ENCODE measurements around the gene GPC6. TPM values are rescaled to one million over a fixed set of nuclear protein-coding genes. Genes with fewer than 3 reads are reported as not detected.

GPC6 gene
- polyA plus RNA-seq, 1 donor (not counting 4 experiments of a cell fraction or from before 2014, with no cell fraction given) = 0.42 TPM

DNA sequence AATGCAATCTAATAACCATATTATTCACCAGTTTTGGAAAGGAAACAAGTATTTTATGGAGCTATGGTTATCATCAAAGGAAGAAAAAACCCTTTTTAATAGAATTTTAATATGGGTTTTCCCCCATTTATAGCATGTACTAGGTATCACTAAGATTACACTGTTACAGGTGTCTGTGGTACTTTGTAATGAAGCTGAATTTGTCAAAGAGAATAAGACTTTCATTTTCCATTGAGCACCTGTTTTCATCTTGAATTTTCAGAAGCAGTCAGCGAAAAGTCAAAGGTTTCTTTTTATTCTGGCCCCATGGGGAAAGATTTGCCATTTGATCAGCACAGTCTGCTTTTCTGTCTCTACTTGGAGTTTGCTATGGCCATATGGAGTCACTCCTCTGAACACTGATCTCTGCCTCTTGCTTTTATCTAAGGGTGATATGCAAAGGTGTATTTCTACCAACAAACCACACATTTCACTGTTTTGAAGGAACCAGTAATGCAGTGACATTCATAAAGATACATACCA lies 662.9 kb downstream of the GPC6 start:
- Histone ChIP-seq H3K9me3 (ENCODE audit: control insufficient read depth, low read depth, low read length) (no peaks in the 10 kb centered on the region), H3K79me2 (ENCODE audit: control insufficient read depth, insufficient read depth, low read length) (no peaks in the 10 kb centered on the region), H3K27ac (ENCODE audit: control insufficient read depth, insufficient read depth, low read length) (no peak overlapping the region), H3K9ac (ENCODE audit: control insufficient read depth, extremely low read depth, insufficient read depth, low read length) (no peak overlapping the region), H3K27me3 (ENCODE audit: control insufficient read depth, extremely low read depth, insufficient read depth, low read length) (no peaks in the 10 kb centered on the region), H2AFZ (ENCODE audit: control insufficient read depth, low read length) (no peak overlapping the region), H3K36me3 (ENCODE audit: control insufficient read depth in 2 of 2, extremely low read depth in 1 of 2, insufficient read depth in 2 of 2, low read length in 2 of 2) (no peaks in the 10 kb centered on the region), H3K9me1 (ENCODE audit: control insufficient read depth, extremely low read depth, insufficient read depth, low read length) (no peaks in the 10 kb centered on the region), H4K20me1 (ENCODE audit: control insufficient read depth, extremely low read depth, insufficient read depth, low read length) (no peaks in the 10 kb centered on the region), H3K4me3 (ENCODE audit: control insufficient read depth in 2 of 3, extremely low read depth in 1 of 3, insufficient read depth in 2 of 3, low read depth in 1 of 3, low read length in 3 of 3) (no peak overlapping the region), H3K4me2 (ENCODE audit: control insufficient read depth, extremely low read depth, insufficient read depth, low read depth, low read length) (no peak overlapping the region), H3K4me1 (ENCODE audit: control insufficient read depth, extremely low read depth, insufficient read depth, low read length) (no peaks in the 10 kb centered on the region)
- FAIRE-seq (no peak), DNase-seq (ENCODE audit: low read depth, low spot score) (no peak)
- TF ChIP-seq EZH2 (IDR thresholded peaks at IDR 0.05; ENCODE audit: low read length) = no peak
- TF ChIP-seq, protein P1, sequence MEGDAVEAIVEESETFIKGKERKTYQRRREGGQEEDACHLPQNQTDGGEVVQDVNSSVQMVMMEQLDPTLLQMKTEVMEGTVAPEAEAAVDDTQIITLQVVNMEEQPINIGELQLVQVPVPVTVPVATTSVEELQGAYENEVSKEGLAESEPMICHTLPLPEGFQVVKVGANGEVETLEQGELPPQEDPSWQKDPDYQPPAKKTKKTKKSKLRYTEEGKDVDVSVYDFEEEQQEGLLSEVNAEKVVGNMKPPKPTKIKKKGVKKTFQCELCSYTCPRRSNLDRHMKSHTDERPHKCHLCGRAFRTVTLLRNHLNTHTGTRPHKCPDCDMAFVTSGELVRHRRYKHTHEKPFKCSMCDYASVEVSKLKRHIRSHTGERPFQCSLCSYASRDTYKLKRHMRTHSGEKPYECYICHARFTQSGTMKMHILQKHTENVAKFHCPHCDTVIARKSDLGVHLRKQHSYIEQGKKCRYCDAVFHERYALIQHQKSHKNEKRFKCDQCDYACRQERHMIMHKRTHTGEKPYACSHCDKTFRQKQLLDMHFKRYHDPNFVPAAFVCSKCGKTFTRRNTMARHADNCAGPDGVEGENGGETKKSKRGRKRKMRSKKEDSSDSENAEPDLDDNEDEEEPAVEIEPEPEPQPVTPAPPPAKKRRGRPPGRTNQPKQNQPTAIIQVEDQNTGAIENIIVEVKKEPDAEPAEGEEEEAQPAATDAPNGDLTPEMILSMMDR (optimal IDR thresholded peaks at IDR 0.05 in 1 of 3, IDR thresholded peaks at IDR 0.05 in 1 of 3, conservative IDR thresholded peaks at IDR 0.05 in 1 of 3; ENCODE audit: extremely low read depth in 1 of 3, insufficient read depth in 2 of 3, low read length in 3 of 3) = no peak
- dilution Hi-C loops (cut with MboI; ENCODE audit: extremely low pct_ligation_motif_present, low sequenced_read_pairs) = no loop called here

DNA sequence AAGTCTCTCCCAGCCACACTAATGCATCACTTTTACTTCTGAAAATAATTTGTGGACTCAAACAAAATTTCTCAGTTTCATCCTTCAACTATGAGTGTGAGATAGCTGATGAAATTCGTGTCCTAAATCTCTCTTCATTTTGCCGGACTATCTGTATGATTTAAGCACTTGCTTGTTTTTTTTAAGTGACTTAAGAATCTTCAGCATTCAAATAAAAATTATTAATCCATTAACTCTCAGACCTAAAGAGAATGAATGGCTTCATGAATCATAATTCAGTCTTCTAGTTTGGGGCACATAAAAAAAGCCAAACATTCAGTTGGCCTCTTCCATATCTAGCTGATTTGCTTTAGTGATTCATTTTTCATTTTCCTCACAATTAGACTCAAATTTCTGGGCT lies 673.4 kb downstream of the GPC6 start:
- H3K4me1 ChIP-seq (ENCODE audit: control insufficient read depth, extremely low read depth, insufficient read depth, low read length) = no peaks in the 10 kb centered on the region
- no peak for TF ChIP-seq EZH2 (IDR thresholded peaks at IDR 0.05; ENCODE audit: low read length)
- TF ChIP-seq, protein P1 (optimal IDR thresholded peaks at IDR 0.05 in 1 of 3, IDR thresholded peaks at IDR 0.05 in 1 of 3, conservative IDR thresholded peaks at IDR 0.05 in 1 of 3; ENCODE audit: extremely low read depth in 1 of 3, insufficient read depth in 2 of 3, low read length in 3 of 3) = no peak
- H3K27ac ChIP-seq (ENCODE audit: control insufficient read depth, insufficient read depth, low read length) = no peak overlapping the region
- no peaks in the 10 kb centered on the region for H3K79me2 ChIP-seq (ENCODE audit: control insufficient read depth, insufficient read depth, low read length)
- H3K9me3 ChIP-seq (ENCODE audit: control insufficient read depth, low read depth, low read length) = no peaks in the 10 kb centered on the region
- DNase-seq (ENCODE audit: low read depth, low spot score) = no peak
- H3K4me2 ChIP-seq (ENCODE audit: control insufficient read depth, extremely low read depth, insufficient read depth, low read depth, low read length) = no peak overlapping the region
- no peaks in the 10 kb centered on the region for H3K9me1 ChIP-seq (ENCODE audit: control insufficient read depth, extremely low read depth, insufficient read depth, low read length)
- H3K9ac ChIP-seq (ENCODE audit: control insufficient read depth, extremely low read depth, insufficient read depth, low read length) = no peak overlapping the region
- no peaks in the 10 kb centered on the region for H3K36me3 ChIP-seq (ENCODE audit: control insufficient read depth in 2 of 2, extremely low read depth in 1 of 2, insufficient read depth in 2 of 2, low read length in 2 of 2)
- H4K20me1 ChIP-seq (ENCODE audit: control insufficient read depth, extremely low read depth, insufficient read depth, low read length) = no peaks in the 10 kb centered on the region
- FAIRE-seq = no peak
- no peaks in the 10 kb centered on the region for H3K27me3 ChIP-seq (ENCODE audit: control insufficient read depth, extremely low read depth, insufficient read depth, low read length)
- no peak overlapping the region for H3K4me3 ChIP-seq (ENCODE audit: control insufficient read depth in 2 of 3, extremely low read depth in 1 of 3, insufficient read depth in 2 of 3, low read depth in 1 of 3, low read length in 3 of 3)
- no peak overlapping the region for H2AFZ ChIP-seq (ENCODE audit: control insufficient read depth, low read length)
- dilution Hi-C loops (cut with MboI; ENCODE audit: extremely low pct_ligation_motif_present, low sequenced_read_pairs) = no loop called here

Data from keratinocyte (primary cell).